Smooth muscle cell (in vitro differentiated cells): ENCODE results near the gene STAC. TPM values are rescaled to one million over a fixed set of nuclear protein-coding genes. Genes with fewer than 3 reads are reported as not detected.

Experiments
- DNase-seq: peaks from one replicate; lab custom pipeline; 2025; ENCODE audit not compliant: unreplicated experiment; lab: John Stamatoyannopoulos, UW
- H2AFZ ChIP-seq: fragments of 200-600 bp; sonication (generic); 2 replicates; pipeline ENCODE4 v1.6.0; 2016; ENCODE audit warnings: antibody characterized with exemption, low read depth, mild to moderate bottlenecking
- H3F3A ChIP-seq: fragments of 200-600 bp; sonication (generic); 2 replicates; pipeline ENCODE4 v1.6.0; 2017; ENCODE audit warnings: antibody characterized with exemption, low read depth
- H3K27ac ChIP-seq: fragments of 200-600 bp; sonication (generic); 2 replicates; pipeline ENCODE4 v1.5.1; 2016; ENCODE audit warnings: low read depth, mild to moderate bottlenecking
- H3K27me3 ChIP-seq: fragments of 200-600 bp; sonication (generic); 2 replicates; pipeline ENCODE4 v1.6.1; 2016; ENCODE audit warnings: low read depth, mild to moderate bottlenecking
- H3K36me3 ChIP-seq: fragments of 200-600 bp; sonication (generic); 2 replicates; pipeline ENCODE4 v1.5.1; 2016; ENCODE audit warnings: low read depth
- H3K4me1 ChIP-seq: fragments of 200-600 bp; sonication (generic); 2 replicates; pipeline ENCODE4 v1.5.1; 2016; ENCODE audit warnings: low read depth
- H3K4me2 ChIP-seq: fragments of 200-600 bp; sonication (generic); 2 replicates; pipeline ENCODE4 v1.6.0; 2016; ENCODE audit warnings: mild to moderate bottlenecking
- H3K4me3 ChIP-seq: fragments of 200-600 bp; sonication (generic); 2 replicates; pipeline ENCODE4 v1.5.1; 2016; ENCODE audit warnings: mild to moderate bottlenecking
- H3K79me2 ChIP-seq: fragments of 200-600 bp; sonication (generic); 2 replicates; pipeline ENCODE4 v1.6.0; 2016; ENCODE audit warnings: low read depth, mild to moderate bottlenecking
- H3K9ac ChIP-seq: fragments of 200-600 bp; sonication (generic); 2 replicates; pipeline ENCODE4 v1.6.0; 2016; ENCODE audit warnings: low read depth
- H3K9me3 ChIP-seq: fragments of 200-600 bp; sonication (generic); replicated peaks from 2 replicates; pipeline ENCODE4 v1.5.1; 2016; ENCODE audit warnings: low read depth
- H4K20me1 ChIP-seq: fragments of 200-600 bp; sonication (generic); 2 replicates; pipeline ENCODE4 v1.6.0; 2016; ENCODE audit warnings: low read depth
- CTCF ChIP-seq: fragments of 200-600 bp; sonication (generic); IDR thresholded peaks from 2 replicates; pipeline ENCODE4 v1.5.1; 2017; ENCODE audit warnings: borderline replicate concordance, mild to moderate bottlenecking, antibody characterized with exemption; ENCODE audit not compliant: insufficient read depth, poor library complexity, severe bottlenecking
- WGBS: methylation state at CpG from one replicate; pipeline ENCODE4 v1.1.7; 2016; ENCODE audit warnings: low lambda C conversion rate; 5-methylcytosine and 5-hydroxymethylcytosine counted together
- polyA plus RNA-seq: library from polyadenylated mRNA; unstranded; fragments of >200 nt; fragmentation: Nextera tagmentation; extraction: Ambion mirVana; gene quantifications from 2 replicates; pipeline ENCODE4 v1.2.1, GENCODE V29; 2016
- total RNA-seq: library from RNA; depleted of rRNA; stranded (reverse); fragments of >200 nt; gene quantifications from 2 replicates; pipeline ENCODE4 v1.2.3, GENCODE V29; 2014

Gene STAC
- total and polyA plus RNA-seq, 2 experiments from 2014 or later: 1.2 to 1.4 TPM

DNA sequence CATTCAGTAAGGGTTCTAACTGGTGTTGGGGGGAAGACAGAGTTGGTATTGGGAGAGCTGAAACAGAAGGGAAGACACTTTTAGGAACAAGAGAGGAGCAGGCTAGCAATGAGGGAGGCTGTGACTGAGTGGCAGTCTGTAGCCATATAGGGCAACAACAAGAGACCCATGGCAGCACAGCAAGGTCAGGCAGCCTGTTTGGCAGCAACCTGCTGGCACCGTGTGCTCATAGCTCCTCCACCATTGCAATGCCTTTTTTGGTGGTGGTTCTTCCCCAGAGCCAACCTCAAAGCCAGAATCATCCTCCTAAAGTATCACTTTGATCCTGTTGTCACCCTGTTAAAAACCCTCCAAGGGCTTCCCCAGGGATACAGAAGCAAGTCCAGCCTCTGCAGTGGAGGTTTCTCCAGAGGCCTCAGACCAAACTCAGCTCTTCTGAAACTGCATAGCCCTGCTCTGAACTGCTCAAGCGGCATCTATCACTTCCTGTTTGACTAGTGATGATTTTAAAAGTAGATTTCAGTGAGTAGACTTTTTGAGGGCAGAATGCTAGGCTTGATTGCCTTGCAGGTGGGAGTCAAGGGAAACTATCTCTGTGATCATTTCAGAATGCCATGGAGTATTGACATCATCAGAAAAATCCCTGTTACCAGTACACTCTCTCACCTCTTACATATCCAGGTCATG is 176.9 kb downstream of the STAC start:
- Histone ChIP-seq H3K27me3 (peaks cover 7% of the 10 kb centered on the region), H3K9me3 (no peaks in the 10 kb centered on the region), H3K27ac (no peak overlapping the region), H3K4me3 (no peak overlapping the region), H3K4me2 (no peak overlapping the region), H3K4me1 (no peaks in the 10 kb centered on the region), H3F3A (no peaks in the 10 kb centered on the region), H3K9ac (no peak overlapping the region), H4K20me1 (no peaks in the 10 kb centered on the region), H3K79me2 (no peaks in the 10 kb centered on the region), H3K36me3 (no peaks in the 10 kb centered on the region), H2AFZ (no peak overlapping the region)
- 80% methylated on average over 2 of the region's 2 CpGs for WGBS
- DNase-seq: no peak
- no peak for TF ChIP-seq CTCF

DNA sequence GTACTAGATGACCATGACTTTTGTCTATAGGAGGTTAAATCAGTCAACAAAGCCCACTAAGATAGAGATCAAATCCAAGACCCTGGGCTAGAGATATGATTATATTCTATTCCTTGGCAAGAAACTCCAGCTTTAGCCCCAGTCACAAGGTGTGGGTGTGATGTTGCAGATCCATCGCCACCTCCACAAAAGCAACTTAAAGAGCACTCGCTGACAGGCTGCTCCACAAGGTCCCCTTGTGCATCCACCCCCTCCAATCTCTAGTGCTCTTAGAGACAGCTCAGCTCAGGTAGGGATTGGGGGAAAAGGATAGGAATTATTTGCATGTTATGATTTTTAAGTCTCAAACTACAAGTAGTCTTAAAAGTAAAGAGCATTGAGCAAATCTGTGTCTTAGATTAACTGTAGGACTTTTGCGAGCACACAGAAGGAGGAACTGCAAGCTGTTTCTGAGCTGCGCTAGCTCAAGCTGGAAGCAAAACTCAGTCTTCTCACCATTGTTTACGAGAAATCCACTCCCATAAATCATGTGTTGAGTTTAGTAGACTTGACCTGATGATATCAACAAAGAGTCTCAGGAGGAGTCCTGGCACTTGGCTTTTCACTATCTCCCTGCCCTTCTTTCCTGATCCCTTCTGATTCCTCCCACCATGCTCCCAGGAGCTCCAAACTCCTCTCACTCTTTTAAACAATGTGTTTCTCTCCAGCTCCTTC is 177.6 kb downstream of the STAC start:
- TF ChIP-seq CTCF: no peak
- Histone ChIP-seq H3K4me1 (no peaks in the 10 kb centered on the region), H4K20me1 (no peaks in the 10 kb centered on the region), H3K9ac (no peak overlapping the region), H3K9me3 (no peaks in the 10 kb centered on the region), H3K36me3 (no peaks in the 10 kb centered on the region), H3K27me3 (peaks cover 7% of the 10 kb centered on the region), H3K79me2 (no peaks in the 10 kb centered on the region), H3K27ac (no peak overlapping the region), H3K4me3 (no peak overlapping the region), H3K4me2 (no peak overlapping the region), H3F3A (no peaks in the 10 kb centered on the region), H2AFZ (no peak overlapping the region)
- 47% methylated on average over 5 of the region's 5 CpGs for WGBS
- DNase-seq: no peak

DNA sequence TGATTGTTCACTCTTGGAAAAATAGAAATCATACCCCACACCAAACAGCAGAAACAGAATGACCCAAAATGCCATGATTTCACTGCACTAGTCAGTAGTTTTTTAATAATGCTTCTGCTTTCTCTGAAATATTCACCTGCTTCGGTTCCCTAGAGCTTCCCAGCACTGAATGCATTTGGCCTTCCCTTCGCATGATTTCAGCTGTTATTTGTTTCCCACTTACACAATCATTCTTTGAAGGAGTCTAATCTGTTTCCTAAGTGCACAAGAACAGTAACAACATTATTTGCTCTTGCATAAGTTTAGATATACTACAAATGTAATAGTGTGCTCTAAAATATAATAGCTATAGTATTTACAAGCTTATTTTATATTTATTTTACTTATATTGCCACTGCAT is 178.7 kb downstream of the STAC start:
- Histone ChIP-seq H3K36me3 (no peaks in the 10 kb centered on the region), H3K27ac (no peak overlapping the region), H3F3A (no peaks in the 10 kb centered on the region), H2AFZ (no peak overlapping the region), H3K79me2 (no peaks in the 10 kb centered on the region), H3K9ac (no peak overlapping the region), H4K20me1 (no peaks in the 10 kb centered on the region), H3K27me3 (peaks cover 3% of the 10 kb centered on the region), H3K4me3 (no peak overlapping the region), H3K4me1 (no peaks in the 10 kb centered on the region), H3K9me3 (no peaks in the 10 kb centered on the region), H3K4me2 (no peak overlapping the region)
- TF ChIP-seq CTCF: no peak
- WGBS: 93% methylated on average over 2 of the region's 2 CpGs
- DNase-seq: no peak

DNA sequence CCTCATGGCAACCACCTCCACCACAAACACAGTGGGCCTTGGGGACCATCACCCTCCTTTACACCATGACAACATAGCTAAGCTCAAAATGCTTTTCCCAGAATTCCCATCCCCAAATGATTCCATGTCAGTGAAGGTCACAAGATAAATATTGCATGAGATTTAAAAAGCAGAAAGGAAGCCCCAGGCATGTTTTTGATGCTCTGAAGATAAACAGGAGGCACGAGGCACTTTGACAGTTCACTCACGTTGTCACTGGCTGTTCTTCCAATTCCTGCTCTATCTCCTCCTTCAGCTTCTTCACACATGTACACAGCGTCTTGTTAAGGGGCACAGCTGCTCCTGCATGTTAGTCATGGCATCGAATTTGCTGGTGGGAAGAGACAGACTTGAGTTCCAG is 180.4 kb downstream of the STAC start:
- Histone ChIP-seq H3K27me3 (peaks cover 3% of the 10 kb centered on the region), H3K9me3 (no peaks in the 10 kb centered on the region), H3K79me2 (no peaks in the 10 kb centered on the region), H3F3A (no peaks in the 10 kb centered on the region), H3K27ac (no peak overlapping the region), H3K36me3 (no peaks in the 10 kb centered on the region), H3K4me1 (no peaks in the 10 kb centered on the region), H3K9ac (no peak overlapping the region), H4K20me1 (no peaks in the 10 kb centered on the region), H3K4me3 (no peak overlapping the region), H3K4me2 (no peak overlapping the region), H2AFZ (no peak overlapping the region)
- TF ChIP-seq CTCF: no peak
- 73% methylated on average over 4 of the region's 4 CpGs for WGBS
- DNase-seq: no peak
